Measurements from ENCODE around the gene SPCS1.

Gene SPCS1

DNA sequence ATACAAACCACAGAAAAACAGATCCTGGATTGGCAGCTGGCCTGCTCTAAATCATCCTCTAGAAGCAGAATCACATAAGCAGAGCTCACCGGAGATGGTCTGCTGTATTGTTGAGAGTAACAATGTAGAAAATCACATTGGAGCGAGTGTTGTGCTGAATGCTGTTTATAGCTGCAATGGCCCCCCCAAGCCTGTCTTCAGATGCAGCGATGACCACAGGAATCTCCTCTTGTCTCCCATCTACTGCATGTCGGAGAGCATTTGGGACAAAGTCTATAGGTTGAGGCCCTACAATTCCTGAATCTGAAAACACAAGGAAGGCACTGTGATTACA lies 8.3 kb upstream of the SPCS1 start:
- Mint-ChIP-seq H3K4me1 (peaks cover 6% of the 10 kb centered on the region), H3K27me3 (ENCODE audit: low read depth) (no peaks in the 10 kb centered on the region), H3K9me3 (no peaks in the 10 kb centered on the region), H3K4me3 (no peak overlapping the region), H3K36me3 (ENCODE audit: low read depth) (peaks cover 50% of the 10 kb centered on the region), H3K27ac (no peak overlapping the region)
- TF ChIP-seq CTCF (IDR thresholded peaks at IDR 0.05; ENCODE audit: unreplicated experiment in 3 of 3): no peak

DNA sequence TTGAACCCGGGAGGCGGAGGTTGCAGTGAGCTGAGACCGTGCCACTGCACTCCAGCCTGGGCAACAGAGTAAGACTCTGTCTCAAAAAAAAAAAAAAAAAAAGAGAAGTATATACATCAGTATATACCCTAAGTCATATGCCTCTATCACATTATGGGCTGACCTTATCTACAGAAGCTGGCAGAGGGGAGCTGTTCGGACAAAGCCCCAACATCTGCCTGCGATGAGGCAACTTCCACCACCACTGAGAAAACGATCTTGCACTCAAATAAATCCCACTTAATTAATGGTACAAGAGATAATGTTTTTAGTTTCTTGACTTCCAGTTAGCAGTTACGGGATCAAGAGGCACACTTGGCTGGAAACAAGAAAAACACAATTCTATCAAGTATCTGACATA lies 2.6 kb upstream of the SPCS1 start:
- Mint-ChIP-seq H3K27me3 (ENCODE audit: low read depth) (no peaks in the 10 kb centered on the region), H3K4me3 (peak overlapping the region; percentile 96 to 99 (median 98)), H3K27ac (peak overlapping the region; percentile 96 to 97 (median 96)), H3K36me3 (ENCODE audit: low read depth) (peaks cover 10% of the 10 kb centered on the region), H3K9me3 (no peaks in the 10 kb centered on the region), H3K4me1 (peaks cover 31% of the 10 kb centered on the region)
- TF ChIP-seq CTCF (IDR thresholded peaks at IDR 0.05; ENCODE audit: unreplicated experiment in 3 of 3): no peak

DNA sequence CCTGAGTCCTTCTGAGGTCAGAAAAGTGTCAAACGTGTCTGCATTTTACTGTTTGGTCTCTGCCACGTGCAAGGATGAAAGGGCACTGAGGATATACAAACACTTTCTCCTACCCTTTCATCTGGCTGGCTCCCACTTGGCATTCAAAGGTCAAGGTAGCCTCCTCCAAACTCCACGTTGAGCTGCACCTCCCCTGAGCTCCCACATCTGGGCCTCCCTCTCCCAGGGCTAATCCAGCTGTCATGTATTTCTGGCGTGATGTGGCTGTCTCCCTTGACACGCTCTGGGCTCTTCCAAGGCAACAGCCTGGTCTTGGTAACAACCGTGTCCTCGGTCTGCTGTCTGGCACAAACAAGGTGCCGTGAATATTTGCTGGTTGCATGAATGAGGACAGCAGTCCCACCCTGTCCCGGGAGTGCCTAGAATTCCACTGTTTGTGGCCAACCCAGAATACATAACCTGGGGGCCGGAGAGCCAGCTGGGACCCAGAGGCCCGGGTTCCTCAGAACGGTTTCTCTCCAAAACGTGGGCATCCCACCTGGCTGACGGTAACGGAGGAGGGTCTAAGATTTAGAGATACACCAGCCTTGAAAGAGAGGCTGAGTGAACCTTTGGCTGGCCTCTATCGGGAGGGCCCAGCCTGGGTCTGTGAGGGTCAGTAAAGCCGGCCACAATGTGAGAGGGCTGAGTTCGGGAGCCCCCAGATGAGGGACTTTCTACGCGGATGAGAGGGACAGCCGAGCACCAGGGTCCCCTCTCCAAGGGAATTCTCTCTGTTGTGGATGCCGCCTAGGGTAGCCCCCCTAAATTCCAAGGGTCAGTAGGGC lies 1.1 kb upstream of the SPCS1 start:
- Mint-ChIP-seq H3K27ac (peak overlapping the region; percentile 96 to 97 (median 96)), H3K9me3 (no peaks in the 10 kb centered on the region), H3K36me3 (ENCODE audit: low read depth) (peaks cover 11% of the 10 kb centered on the region), H3K4me3 (peak overlapping the region; percentile 96 to 99 (median 98)), H3K4me1 (peaks cover 28% of the 10 kb centered on the region), H3K27me3 (ENCODE audit: low read depth) (no peaks in the 10 kb centered on the region)
- TF ChIP-seq CTCF (IDR thresholded peaks at IDR 0.05; ENCODE audit: unreplicated experiment in 3 of 3): no peak

- H3K9me3 Mint-ChIP-seq: no peaks in the 10 kb centered on the region
- H3K27me3 Mint-ChIP-seq (ENCODE audit: low read depth): no peaks in the 10 kb centered on the region
- H3K27ac Mint-ChIP-seq: peak overlapping the region; percentile 96 to 97 (median 96)
- H3K36me3 Mint-ChIP-seq (ENCODE audit: low read depth): peaks cover 9% of the 10 kb centered on the region
- peak overlapping the region; percentile 96 to 99 (median 98) for H3K4me3 Mint-ChIP-seq
- TF ChIP-seq CTCF (IDR thresholded peaks at IDR 0.05; ENCODE audit: unreplicated experiment in 3 of 3): no peak
- peaks cover 26% of the 10 kb centered on the region for H3K4me1 Mint-ChIP-seq
Measured at GRCh38 chr3:52705438-52705687, 543 bp upstream of the SPCS1 start.

- Mint-ChIP-seq H3K27me3 (ENCODE audit: low read depth) (no peaks in the 10 kb centered on the region), H3K9me3 (no peaks in the 10 kb centered on the region), H3K4me1 (peaks cover 26% of the 10 kb centered on the region), H3K36me3 (ENCODE audit: low read depth) (peaks cover 20% of the 10 kb centered on the region), H3K27ac (peak overlapping the region in 1 of 3 experiments; percentile 54), H3K4me3 (peak overlapping the region; percentile 81 to 98 (median 87))
- TF ChIP-seq CTCF (IDR thresholded peaks at IDR 0.05; ENCODE audit: unreplicated experiment in 3 of 3): no peak
Measured at GRCh38 chr3:52707585-52707984, 1.7 kb downstream of the SPCS1 start.

- no peak for TF ChIP-seq CTCF (IDR thresholded peaks at IDR 0.05; ENCODE audit: unreplicated experiment in 3 of 3)
- Mint-ChIP-seq H3K4me3 (no peak overlapping the region), H3K4me1 (peaks cover 11% of the 10 kb centered on the region), H3K27me3 (ENCODE audit: low read depth) (no peaks in the 10 kb centered on the region), H3K9me3 (no peaks in the 10 kb centered on the region), H3K27ac (no peak overlapping the region), H3K36me3 (ENCODE audit: low read depth) (peaks cover 30% of the 10 kb centered on the region)
Measured at GRCh38 chr3:52710512-52710911, 4.6 kb downstream of the SPCS1 start.
